OCI-LY1 (cell line): Measurements from ENCODE around the gene IDH1.

Source experiments
- H2AFZ ChIP-seq: fragments of 200-600 bp; sonication (generic), shearing (Covaris generic); 2 replicates; pipeline ENCODE4 v1.6.0; 2014; ENCODE audit warnings: antibody characterized with exemption, mild to moderate bottlenecking, low read length
- H3F3A ChIP-seq: fragments of 200-600 bp; sonication (generic), shearing (Covaris generic); 2 replicates; pipeline ENCODE4 v1.6.0; 2014; ENCODE audit warnings: mild to moderate bottlenecking, antibody characterized with exemption, low read length, moderate library complexity; ENCODE audit not compliant: insufficient read depth
- H3K27ac ChIP-seq: fragments of 200-600 bp; sonication (generic); 2 replicates; pipeline ENCODE4 v1.5.1; 2014; ENCODE audit warnings: low read length, mixed run types, mild to moderate bottlenecking, low read depth; ENCODE audit not compliant: poor library complexity, severe bottlenecking
- H3K27me3 ChIP-seq: fragments of 200-600 bp; sonication (generic); 2 replicates; pipeline ENCODE4 v1.6.0; 2014; ENCODE audit warnings: antibody characterized with exemption, mild to moderate bottlenecking, low read length, moderate library complexity; ENCODE audit not compliant: insufficient read depth
- H3K36me3 ChIP-seq: fragments of 200-600 bp; sonication (generic); 2 replicates; pipeline ENCODE4 v1.6.1; 2014; ENCODE audit warnings: mild to moderate bottlenecking, antibody characterized with exemption, low read length, moderate library complexity, mixed read lengths; ENCODE audit not compliant: insufficient read depth
- H3K4me1 ChIP-seq: fragments of 200-600 bp; sonication (generic); 2 replicates; pipeline ENCODE4 v1.5.1; 2014; ENCODE audit warnings: mild to moderate bottlenecking, low read length, moderate library complexity; ENCODE audit not compliant: insufficient read depth, severe bottlenecking
- H3K4me2 ChIP-seq: fragments of 200-600 bp; sonication (generic), shearing (Covaris generic); 2 replicates; pipeline ENCODE4 v1.6.1; 2014; ENCODE audit warnings: low read length
- H3K4me3 ChIP-seq: fragments of 200-600 bp; sonication (generic); 2 replicates; pipeline ENCODE4 v1.5.1; 2014; ENCODE audit warnings: low read length, low read depth, mild to moderate bottlenecking, mixed read lengths; ENCODE audit not compliant: poor library complexity, severe bottlenecking
- H3K79me2 ChIP-seq: fragments of 200-600 bp; shearing (Covaris generic); 2 replicates; pipeline ENCODE4 v1.6.1; 2016; ENCODE audit warnings: mixed run types, low read length, mixed read lengths; ENCODE audit not compliant: insufficient read depth
- H3K9ac ChIP-seq: fragments of 200-600 bp; sonication (generic), shearing (Covaris generic); 2 replicates; pipeline ENCODE4 v1.6.1; 2014; ENCODE audit warnings: mild to moderate bottlenecking, low read length, mixed read lengths
- H3K9me2 ChIP-seq: fragments of 200-600 bp; sonication (generic), shearing (Covaris generic); 2 replicates; pipeline ENCODE4 v1.6.1; 2014; ENCODE audit warnings: low read depth, mild to moderate bottlenecking, low read length, mixed read lengths
- H3K9me3 ChIP-seq: fragments of 200-600 bp; shearing (Covaris generic); 2 replicates; pipeline ENCODE4 v1.6.1; 2014; ENCODE audit warnings: low read length, mixed read lengths
- H4K20me1 ChIP-seq: fragments of 200-600 bp; sonication (generic), shearing (Covaris generic); 2 replicates; pipeline ENCODE4 v1.6.0; 2016; ENCODE audit warnings: mild to moderate bottlenecking, low read length; ENCODE audit not compliant: insufficient read depth
- CTCF ChIP-seq: fragments of 200-600 bp; sonication (generic), shearing (Covaris generic); IDR thresholded peaks from 2 replicates; pipeline ENCODE4 v1.5.1; 2017; ENCODE audit warnings: mild to moderate bottlenecking, antibody characterized with exemption, low read length, moderate library complexity, mixed read lengths
- EZH2 ChIP-seq: fragments of 200-600 bp; sonication (generic), shearing (Covaris generic); IDR thresholded peaks from 2 replicates; pipeline ENCODE4 v1.8.0; 2017; ENCODE audit warnings: borderline replicate concordance, mixed run types, mild to moderate bottlenecking, antibody characterized with exemption, low read length, moderate library complexity, mixed read lengths

Gene IDH1

GRCh38 chr2:208253600-208254117 lies 1.2 kb downstream of the IDH1 start:
- Histone ChIP-seq H3K9me3 (no peaks in the 10 kb centered on the region), H3K4me1 (peaks cover 15% of the 10 kb centered on the region), H3K36me3 (peaks cover 51% of the 10 kb centered on the region), H3K4me2 (peak overlapping the region; percentile 75), H3K9ac (peak overlapping the region; percentile 76), H3K27ac (peak overlapping the region; percentile 40), H3K9me2 (no peaks in the 10 kb centered on the region), H4K20me1 (no peaks in the 10 kb centered on the region), H3K27me3 (no peaks in the 10 kb centered on the region), H3K79me2 (no peaks in the 10 kb centered on the region), H3K4me3 (peak overlapping the region; percentile 77), H2AFZ (no peak overlapping the region), H3F3A (no peaks in the 10 kb centered on the region)
- no peak for TF ChIP-seq EZH2
- no peak for TF ChIP-seq CTCF

- TF ChIP-seq EZH2: no peak
- TF ChIP-seq CTCF: no peak
- H3K9ac ChIP-seq: no peak overlapping the region
- no peaks in the 10 kb centered on the region for H3K9me3 ChIP-seq
- H3K79me2 ChIP-seq: no peaks in the 10 kb centered on the region
- H3K36me3 ChIP-seq: peaks cover 58% of the 10 kb centered on the region
- no peaks in the 10 kb centered on the region for H4K20me1 ChIP-seq
- H3K4me2 ChIP-seq: peak overlapping the region; percentile 75; the same call in 1 of the 2 replicates
- H3K9me2 ChIP-seq: no peaks in the 10 kb centered on the region
- no peaks in the 10 kb centered on the region for H3K27me3 ChIP-seq
- H3K4me3 ChIP-seq: no peak overlapping the region
- no peak overlapping the region for H2AFZ ChIP-seq
- no peak overlapping the region for H3K27ac ChIP-seq
- H3K4me1 ChIP-seq: peaks cover 15% of the 10 kb centered on the region
- no peaks in the 10 kb centered on the region for H3F3A ChIP-seq
Observed at GRCh38 chr2:208252716-208253492, 2.0 kb downstream of the IDH1 start.

GRCh38 chr2:208251098-208251497 lies 3.8 kb downstream of the IDH1 start:
- Histone ChIP-seq H2AFZ (no peak overlapping the region), H3K9me2 (no peaks in the 10 kb centered on the region), H3K4me2 (no peak overlapping the region), H4K20me1 (no peaks in the 10 kb centered on the region), H3K4me1 (peaks cover 15% of the 10 kb centered on the region), H3K36me3 (peaks cover 73% of the 10 kb centered on the region), H3K4me3 (no peak overlapping the region), H3K27me3 (no peaks in the 10 kb centered on the region), H3F3A (no peaks in the 10 kb centered on the region), H3K9me3 (no peaks in the 10 kb centered on the region), H3K79me2 (no peaks in the 10 kb centered on the region), H3K27ac (no peak overlapping the region), H3K9ac (no peak overlapping the region)
- TF ChIP-seq CTCF: no peak
- no peak for TF ChIP-seq EZH2
